CD14-positive monocyte (primary cell): ENCODE measurements around the gene EXOC4. TPM values are rescaled to one million over a fixed set of nuclear protein-coding genes. Genes with fewer than 3 reads are reported as not detected.

ENCODE experiments used
- DNase-seq, 3 donors: peaks; one replicate each; pipeline ENCODE4 v3.0.0-alpha.2; 2011 to 2022
- H2AFZ ChIP-seq: 2 replicates; pipeline ENCODE4 v1.6.0; 2012; ENCODE audit warnings: mild to moderate bottlenecking, low read depth, low read length, inconsistent platforms; ENCODE audit not compliant: insufficient read depth, poor library complexity, severe bottlenecking
- H3K27ac ChIP-seq, 2 donors: 1 replicate in 1 of 2; 2 replicates in 1 of 2; pipeline ENCODE4 v1.5.1; 2012 to 2013; ENCODE audit warnings: low read length in 2 of 2, control low read depth in 1 of 2, inconsistent platforms in 1 of 2, low read depth in 1 of 2, mild to moderate bottlenecking in 1 of 2
- H3K27me3 ChIP-seq, 2 donors: one replicate each; pipeline versions ENCODE4 v1.6.0 to v1.6.1; 2011 to 2013; ENCODE audit warnings: low read length in 2 of 2; ENCODE audit not compliant: control insufficient read depth in 2 of 2, insufficient read depth in 2 of 2
- H3K36me3 ChIP-seq, 2 donors: replicated peaks in 1 of 2; 1 replicate in 1 of 2; 2 replicates in 1 of 2; pipeline versions ENCODE4 v1.5.1 to v1.6.1; 2012 to 2013; ENCODE audit warnings: low read length in 2 of 2, control low read depth in 1 of 2, inconsistent platforms in 1 of 2, mild to moderate bottlenecking in 1 of 2; ENCODE audit not compliant: insufficient read depth in 2 of 2, control insufficient read depth in 1 of 2
- H3K4me1 ChIP-seq, 2 donors: 1 replicate in 1 of 2; 2 replicates in 1 of 2; pipeline versions ENCODE4 v1.5.1 to v1.6.1; 2012 to 2013; ENCODE audit warnings: low read length in 2 of 2, control low read depth in 1 of 2, inconsistent platforms in 1 of 2, mild to moderate bottlenecking in 1 of 2, moderate library complexity in 1 of 2; ENCODE audit not compliant: insufficient read depth in 2 of 2, control insufficient read depth in 1 of 2
- H3K4me2 ChIP-seq: replicated peaks from 2 replicates; pipeline ENCODE3; 2012; ENCODE audit warnings: low read length, moderate library complexity, mild to moderate bottlenecking; ENCODE audit not compliant: poor library complexity, severe bottlenecking; ENCODE audit errors: extremely low read depth
- H3K4me3 ChIP-seq, 3 experiments: fragments of 200-600 bp in 1 of 3; sonication (generic) in 1 of 3; replicated peaks in 1 of 3; 1 replicate in 2 of 3; 2 replicates in 1 of 3; pipeline ENCODE4 v1.5.1; 2011 to 2013; ENCODE audit warnings: low read length in 3 of 3, mild to moderate bottlenecking in 3 of 3, control low read depth in 2 of 3, low read depth in 2 of 3, inconsistent platforms in 1 of 3, moderate library complexity in 1 of 3
- H3K79me2 ChIP-seq: 2 replicates; pipeline ENCODE4 v1.6.0; 2012; ENCODE audit warnings: mild to moderate bottlenecking, control low read depth, inconsistent platforms, low read length, moderate library complexity; ENCODE audit not compliant: insufficient read depth
- H3K9ac ChIP-seq: 2 replicates; pipeline ENCODE4 v1.6.0; 2017; ENCODE audit warnings: low read length, mild to moderate bottlenecking; ENCODE audit not compliant: insufficient read depth, poor library complexity, severe bottlenecking
- H3K9me3 ChIP-seq, 2 donors: replicated peaks in 1 of 2; 1 replicate in 1 of 2; 2 replicates in 1 of 2; pipeline versions ENCODE4 v1.5.1 to v1.6.1; 2012 to 2013; ENCODE audit warnings: low read length in 2 of 2, control low read depth in 1 of 2; ENCODE audit not compliant: control insufficient read depth in 1 of 2, insufficient read depth in 1 of 2
- H4K20me1 ChIP-seq: 2 replicates; pipeline ENCODE4 v1.6.0; 2012; ENCODE audit warnings: mild to moderate bottlenecking, low read length, control low read depth, moderate library complexity; ENCODE audit not compliant: insufficient read depth
- H3K27ac Mint-ChIP-seq, 7 donors: one replicate each; pipeline ENCODE4 v1.8.0; 2020; ENCODE audit warnings: mild to moderate bottlenecking in 7 of 7, mixed read lengths in 7 of 7, moderate library complexity in 6 of 7, inconsistent platforms in 2 of 7
- H3K27me3 Mint-ChIP-seq, 3 donors: one replicate each; pipeline ENCODE4 v1.8.0; 2021 to 2022; ENCODE audit warnings: low read depth in 3 of 3, mild to moderate bottlenecking in 3 of 3, mixed read lengths in 3 of 3, moderate library complexity in 3 of 3, inconsistent platforms in 1 of 3
- H3K36me3 Mint-ChIP-seq, 2 donors: one replicate each; pipeline ENCODE4 v1.8.0; 2020; ENCODE audit warnings: mixed read lengths in 2 of 2, inconsistent platforms in 1 of 2, mild to moderate bottlenecking in 1 of 2
- H3K4me1 Mint-ChIP-seq: one replicate; pipeline ENCODE4 v1.8.0; 2020; ENCODE audit warnings: mild to moderate bottlenecking, mixed read lengths
- H3K4me3 Mint-ChIP-seq, 2 donors: one replicate each; pipeline ENCODE4 v1.8.0; 2020; ENCODE audit warnings: mild to moderate bottlenecking in 2 of 2, mixed read lengths in 2 of 2, moderate library complexity in 1 of 2
- H3K9me3 Mint-ChIP-seq, 7 donors: one replicate each; pipeline ENCODE4 v1.8.0; 2020 to 2022; ENCODE audit warnings: mixed read lengths in 7 of 7, mild to moderate bottlenecking in 6 of 7, moderate library complexity in 6 of 7, inconsistent platforms in 2 of 7
- CTCF ChIP-seq: fragments of 200-600 bp; IDR thresholded peaks from one replicate; pipeline ENCODE4 v1.8.0; 2022; ENCODE audit warnings: antibody characterized with exemption, mild to moderate bottlenecking
- WGBS: methylation state at CpG from one replicate; pipeline ENCODE4 v1.1.5; 2013; ENCODE audit warnings: missing lambda C conversion rate; ENCODE audit not compliant: insufficient coverage; 5-methylcytosine and 5-hydroxymethylcytosine counted together
- intact Hi-C, 2 donors: fragments of 100-400 bp; cut with micrococcal nuclease; formaldehyde crosslinking; loops; one replicate each; pipeline versions ENCODE4 v1.15.0 to v1.15.1; 2023
- polyA plus RNA-seq, 3 donors: library from polyadenylated mRNA; depleted of rRNA in 1 of 3; unstranded in 2 of 3; stranded (reverse) in 1 of 3; fragments of 300-500 nt in 2 of 3; fragments of >200 nt in 1 of 3; fragmentation: Illumina TruSeq in 2 of 3; gene quantifications; 1 replicate in 2 of 3; 2 replicates in 1 of 3; pipeline ENCODE4 v1.2.3, GENCODE V29; 2012 to 2021

EXOC4 gene
- polyA plus RNA-seq, 3 donors: 20.6 to 22.3 (median 22.3) TPM

GRCh38 chr7:133475655-133476054, 222.8 kb downstream of the EXOC4 start:
- intact Hi-C loops: no loop called here
- H3K9me3 Mint-ChIP-seq: peaks cover 0 to 6% (median 1%) of the 10 kb centered on the region in 7 donors
- Histone ChIP-seq H3K4me2 (no peak overlapping the region), H3K79me2 (no peaks in the 10 kb centered on the region), H3K4me1 (no peaks in the 10 kb centered on the region), H3K27me3 (no peaks in the 10 kb centered on the region), H3K9ac (no peak overlapping the region), H3K4me3 (no peak overlapping the region), H3K27ac (no peak overlapping the region), H4K20me1 (no peaks in the 10 kb centered on the region), H3K9me3 (no peaks in the 10 kb centered on the region), H3K36me3 (peaks cover 6 to 25% of the 10 kb centered on the region in 2 donors), H2AFZ (no peak overlapping the region)
- H3K27ac Mint-ChIP-seq: no peak overlapping the region
- TF ChIP-seq CTCF: no peak
- H3K36me3 Mint-ChIP-seq: peaks cover 12 to 15% of the 10 kb centered on the region in 2 donors
- DNase-seq: no peak
- no peaks in the 10 kb centered on the region for H3K27me3 Mint-ChIP-seq
- no peak overlapping the region for H3K4me3 Mint-ChIP-seq
- H3K4me1 Mint-ChIP-seq: no peaks in the 10 kb centered on the region

GRCh38 chr7:133477791-133478190, 224.9 kb downstream of the EXOC4 start:
- DNase-seq: no peak
- Mint-ChIP-seq H3K36me3 (peaks cover 25 to 32% of the 10 kb centered on the region in 2 donors), H3K27ac (no peak overlapping the region), H3K27me3 (no peaks in the 10 kb centered on the region), H3K4me1 (no peaks in the 10 kb centered on the region), H3K9me3 (peaks cover 0 to 6% (median 0%) of the 10 kb centered on the region in 7 donors), H3K4me3 (no peak overlapping the region)
- no peak for TF ChIP-seq CTCF
- Histone ChIP-seq H3K4me2 (no peak overlapping the region), H3K27ac (no peak overlapping the region), H3K36me3 (peaks cover 11 to 47% of the 10 kb centered on the region in 2 donors), H3K9me3 (no peaks in the 10 kb centered on the region), H4K20me1 (no peaks in the 10 kb centered on the region), H3K9ac (no peak overlapping the region), H3K79me2 (no peaks in the 10 kb centered on the region), H3K27me3 (no peaks in the 10 kb centered on the region), H2AFZ (no peak overlapping the region), H3K4me3 (no peak overlapping the region), H3K4me1 (no peaks in the 10 kb centered on the region)
- intact Hi-C loops: no loop called here
- no CpG with 5 or more reads among the region's 2 CpGs for WGBS
